Activated CD4-positive, CD25-positive, alpha-beta regulatory T cell (primary cell): ENCODE data around the gene RAB6D.
"Not testable (repeated sequence)": the region's sequence is repeated elsewhere in the genome, so short reads cannot be mapped to it uniquely, and the experiment has no call there.

ENCODE experiments used
- DNase-seq, 4 experiments: peaks; one replicate each; lab custom pipeline; 2025; lab: John Stamatoyannopoulos, UW

The RAB6D gene

GRCh38 chr2:131365452-131365851 lies 1.5 kb upstream of the RAB6D start:
- DNase-seq = no peak

GRCh38 chr2:131363213-131363612 lies 755 bp downstream of the RAB6D start:
- not testable (repeated sequence) for DNase-seq

- DNase-seq = not testable (repeated sequence)
These were observed 2.2 kb downstream of the RAB6D start for GRCh38 chr2:131361773-131362172.

- DNase-seq = not testable (repeated sequence)
These were observed 10.7 kb downstream of the RAB6D start for GRCh38 chr2:131353167-131353697.

- no peak for DNase-seq
These were observed 14.9 kb downstream of the RAB6D start for GRCh38 chr2:131349021-131349420.

- DNase-seq = not testable (repeated sequence)
These were observed 16.9 kb downstream of the RAB6D start for GRCh38 chr2:131347035-131347434.

- not testable (repeated sequence) for DNase-seq
These were observed 24.7 kb downstream of the RAB6D start for GRCh38 chr2:131339307-131339706.

GRCh38 chr2:131335319-131335718 lies 28.6 kb downstream of the RAB6D start:
- DNase-seq = not testable (repeated sequence)

- not testable (repeated sequence) for DNase-seq
These were observed 31.3 kb downstream of the RAB6D start for GRCh38 chr2:131332709-131333108.

GRCh38 chr2:131331000-131331399 lies 33.0 kb downstream of the RAB6D start:
- DNase-seq = not testable (repeated sequence)

- no peak for DNase-seq
These were observed 41.8 kb downstream of the RAB6D start for GRCh38 chr2:131322209-131322608.

- DNase-seq = not testable (repeated sequence)
These were observed 42.6 kb downstream of the RAB6D start for GRCh38 chr2:131321344-131321743.

GRCh38 chr2:131311001-131311400 lies 53.0 kb downstream of the RAB6D start:
- not testable (repeated sequence) for DNase-seq
